Fibroblast of pulmonary artery (primary cell): ENCODE results near the gene CGB1.
"Not testable (repeated sequence)": the region's sequence is repeated elsewhere in the genome, so short reads cannot be mapped to it uniquely, and the experiment has no call there.

Experiments
- DNase-seq: peaks from one replicate; pipeline ENCODE4 v3.0.0-alpha.2; 2010; ENCODE audit warnings: low read depth
- H3K4me3 ChIP-seq: replicated peaks from 2 replicates; pipeline ENCODE4 v1.5.1; 2011; ENCODE audit warnings: low read depth, mild to moderate bottlenecking, control low read depth, low read length, moderate library complexity
- CTCF ChIP-seq: IDR thresholded peaks from 2 replicates; pipeline ENCODE4 v1.5.1; 2011; ENCODE audit warnings: mild to moderate bottlenecking, control low read depth, low read length, inconsistent platforms; ENCODE audit errors: missing control alignments

Gene CGB1

DNA sequence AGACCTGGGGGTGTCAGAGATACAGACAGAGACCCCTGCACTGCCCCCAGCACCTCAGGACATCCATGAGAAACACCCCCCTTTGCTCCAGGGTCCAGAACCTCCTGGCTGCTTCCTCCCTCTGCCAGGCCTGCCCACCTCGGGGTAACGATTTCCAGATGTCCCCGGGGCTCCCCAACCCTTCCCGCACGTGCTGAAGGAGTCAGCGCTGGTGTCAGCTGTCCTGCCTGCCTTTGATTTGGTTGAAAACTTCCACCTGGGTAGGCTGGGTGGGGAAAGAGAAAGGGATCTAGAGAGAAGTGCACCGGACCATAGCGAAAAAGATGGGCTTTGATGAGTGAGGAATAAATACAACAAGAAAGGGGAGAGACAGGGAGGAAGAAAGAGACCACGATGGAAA is 22.4 kb upstream of the CGB1 start:
- H3K4me3 ChIP-seq: no peak overlapping the region
- TF ChIP-seq CTCF: no peak
- no peak for DNase-seq

GRCh38 chr19:49058562-49058961 is 21.9 kb upstream of the CGB1 start:
- no peak overlapping the region for H3K4me3 ChIP-seq
- no peak for DNase-seq
- TF ChIP-seq CTCF: no peak

- H3K4me3 ChIP-seq: peak within 1 kb of the TSS; percentile 57
- no peak for TF ChIP-seq CTCF
- peak; percentile 47 for DNase-seq
Observed at GRCh38 chr19:49057636-49058234, 21.0 kb upstream of the CGB1 start, which contains the start of gene CGB7. Gene CGB7 (minus strand): TSS chr19:49057749. CDS start chr19:49055375, 2,374 bp downstream.

DNA sequence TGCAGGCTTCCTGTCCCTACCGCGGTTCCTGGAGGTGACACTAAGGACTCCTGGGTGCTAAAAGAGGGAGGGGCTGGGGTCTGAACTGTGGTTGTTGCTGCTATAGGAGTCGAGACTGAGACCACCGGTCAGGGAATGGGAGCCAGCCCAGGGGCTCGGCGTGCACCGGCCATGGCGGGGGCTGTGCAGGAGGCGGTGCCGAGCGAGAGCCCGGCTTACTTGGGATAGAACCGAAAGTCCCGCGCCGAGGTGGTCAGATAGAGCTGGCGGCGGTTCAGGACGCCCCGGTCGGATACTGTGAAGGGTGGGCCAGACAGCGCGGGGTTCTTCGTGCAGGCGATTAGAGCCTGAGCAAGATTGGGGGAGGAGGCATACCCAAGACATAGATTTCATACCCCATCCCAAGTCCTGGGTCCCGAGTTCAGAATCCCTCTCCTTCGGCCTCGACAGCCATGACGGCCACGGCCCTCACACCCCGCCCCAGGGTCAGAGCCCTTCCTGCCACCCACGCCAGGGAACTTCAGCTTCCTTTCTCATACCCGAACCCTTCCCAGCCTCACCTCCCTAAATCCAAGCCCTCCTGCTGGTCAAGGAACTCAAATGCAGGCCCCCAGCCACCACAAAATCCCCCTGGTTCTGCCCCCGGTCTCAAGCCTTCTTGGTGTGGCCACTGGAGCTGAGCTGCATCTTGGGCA is 20.4 kb upstream of the CGB1 start:
- peak overlapping the region; percentile 57 for H3K4me3 ChIP-seq
- not testable (repeated sequence) for DNase-seq

GRCh38 chr19:49056101-49056901 is 19.6 kb upstream of the CGB1 start:
- TF ChIP-seq CTCF: peak; percentile 18
- peak; percentile 31 for DNase-seq

DNA sequence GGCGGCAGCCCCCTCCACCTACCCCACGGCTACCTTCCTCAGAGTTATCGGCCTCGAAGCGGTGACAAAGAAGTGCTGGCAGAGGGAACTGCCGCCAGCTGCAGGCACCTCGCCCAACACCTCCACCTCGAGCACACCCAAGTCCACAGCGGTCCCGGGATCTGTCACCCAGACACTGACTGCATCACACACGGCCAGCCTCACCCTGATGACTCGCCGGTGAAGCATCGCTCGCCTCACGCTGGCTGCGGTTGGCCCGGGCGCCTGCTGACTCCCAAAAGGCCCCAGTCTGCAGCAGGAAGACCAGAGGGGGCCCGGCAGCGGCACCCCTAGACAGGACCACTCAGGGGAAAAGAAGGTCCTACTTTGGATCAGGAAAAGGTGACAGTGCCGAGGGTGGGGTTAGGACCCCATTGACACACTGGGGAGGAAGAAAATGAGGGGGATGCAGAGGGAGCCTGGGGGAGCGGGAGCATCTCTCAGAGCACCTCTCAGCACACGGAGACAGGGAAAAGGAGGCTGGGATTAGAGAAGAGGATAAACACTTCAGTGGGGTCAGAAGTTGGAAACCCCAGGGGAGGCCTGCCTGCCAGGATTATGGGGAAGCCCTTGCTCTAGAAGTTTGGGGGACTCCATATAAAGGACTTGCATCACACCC is 13.8 kb upstream of the CGB1 start:
- DNase-seq, H3K4me3 ChIP-seq: not testable (repeated sequence)

More at GRCh38 chr19:49056101-49056901, 19.6 kb upstream of the CGB1 start:
- H3K4me3 ChIP-seq: peak overlapping the region; percentile 57

- DNase-seq, H3K4me3 ChIP-seq: not testable (repeated sequence)
Observed at GRCh38 chr19:49049834-49050233, 13.1 kb upstream of the CGB1 start.

DNA sequence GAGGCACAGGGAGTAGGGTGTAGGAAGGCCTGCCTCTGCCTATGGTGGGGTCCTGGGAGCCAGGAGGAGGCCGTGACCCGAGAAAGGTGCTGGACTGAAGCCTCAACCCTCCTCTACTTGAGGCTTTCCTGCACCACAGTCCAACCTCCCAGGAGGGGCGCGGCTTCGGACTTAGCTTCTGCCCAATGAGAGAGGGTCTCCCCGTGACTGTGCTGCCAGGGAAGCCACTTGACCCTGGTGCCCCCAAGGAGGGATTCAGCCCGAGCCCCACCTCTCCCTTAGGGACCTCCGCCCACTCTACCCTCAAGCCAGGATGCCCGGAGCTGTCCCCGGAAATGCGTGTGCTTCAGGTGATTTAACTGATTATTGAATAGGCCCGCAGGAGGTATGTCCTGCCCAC is 12.3 kb upstream of the CGB1 start, which contains the start of gene CGB8:
Gene CGB8, minus strand, starts transcription at position 101 of the 400 bp plus-strand sequence. CDS start 372 bp downstream, outside the sequence.
- not testable (repeated sequence) for DNase-seq, H3K4me3 ChIP-seq

GRCh38 chr19:49043548-49043947 is 6.9 kb upstream of the CGB1 start, which contains the start of gene CGB5:
Gene CGB5 (plus strand): TSS chr19:49043848. CDS start chr19:49044210, 362 bp downstream.
- DNase-seq, H3K4me3 ChIP-seq: not testable (repeated sequence)

- H3K4me3 ChIP-seq, DNase-seq: not testable (repeated sequence)
Observed at GRCh38 chr19:49042666-49043065, 6.0 kb upstream of the CGB1 start.
